ENCODE data around the gene TUBB4A.

- TF ChIP-seq POLR2A (IDR thresholded peaks at IDR 0.05) = no peak
- TF ChIP-seq CTCF (IDR thresholded peaks at IDR 0.05) = no peak
Observed at GRCh38 chr19:6522712-6523111, 20.6 kb upstream of the TUBB4A start.
